ENCODE data around the gene TECPR2.

TECPR2 gene

GRCh38 chr14:102317564-102318248 is 45.0 kb upstream of the TECPR2 start:
- H3K4me3 ChIP-seq (ENCODE audit: low read depth, low read length) = peak overlapping the region; percentile 52
- DNase-seq (ENCODE audit: low read depth) = no peak
- peak; percentile 37 for TF ChIP-seq CTCF (IDR thresholded peaks at IDR 0.05; ENCODE audit: low read depth, low read length, missing control alignments)

- peak overlapping the region; percentile 81 for H3K4me3 ChIP-seq (ENCODE audit: low read depth, low read length)
- DNase-seq (ENCODE audit: low read depth) = no peak
- no peak for TF ChIP-seq CTCF (IDR thresholded peaks at IDR 0.05; ENCODE audit: low read depth, low read length, missing control alignments)
Observed at GRCh38 chr14:102318781-102319276, 43.9 kb upstream of the TECPR2 start.

- H3K4me3 ChIP-seq (ENCODE audit: low read depth, low read length) = peak within 1 kb of the TSS; percentile 81
- no peak for DNase-seq (ENCODE audit: low read depth)
- TF ChIP-seq CTCF (IDR thresholded peaks at IDR 0.05; ENCODE audit: low read depth, low read length, missing control alignments) = no peak
Observed at GRCh38 chr14:102319351-102320032, 43.2 kb upstream of the TECPR2 start, which contains the start of gene ZNF839. Gene ZNF839, plus strand, starts transcription at chr14:102319746. Its CDS starts 20 bp downstream, at chr14:102319766.

- no peak for DNase-seq (ENCODE audit: low read depth)
- TF ChIP-seq CTCF (IDR thresholded peaks at IDR 0.05; ENCODE audit: low read depth, low read length, missing control alignments) = no peak
- peak overlapping the region; percentile 81 for H3K4me3 ChIP-seq (ENCODE audit: low read depth, low read length)
Observed at GRCh38 chr14:102320033-102320660, 42.6 kb upstream of the TECPR2 start.

GRCh38 chr14:102320671-102321455 is 41.9 kb upstream of the TECPR2 start:
- TF ChIP-seq CTCF (IDR thresholded peaks at IDR 0.05; ENCODE audit: low read depth, low read length, missing control alignments) = no peak
- H3K4me3 ChIP-seq (ENCODE audit: low read depth, low read length) = peak overlapping the region; percentile 81; the same call in 1 of the 2 replicates
- no peak for DNase-seq (ENCODE audit: low read depth)

All from GM12864 (cell line).